Mesendoderm (in vitro differentiated cells): ENCODE data around the gene TYW1B. TPM values are rescaled to one million over a fixed set of nuclear protein-coding genes. Genes with fewer than 3 reads are reported as not detected.

ENCODE experiments used
- small RNA-seq: library from polyadenylated mRNA; stranded (forward); fragments of <200 nt; extraction: miRNeasy Mini kit (QIAGEN cat#:217004); gene quantifications from one replicate; pipeline ENCODE3, GENCODE V24; 2013; ENCODE audit not compliant: insufficient read depth

TYW1B gene

Small RNA genes within 50 kb of the gene (small RNA-seq; reads per million reads assigned to genes)
- gene AC211469.2: not detected
- not detected for gene MIR4650-2
- not detected for gene RN7SL377P
- not detected for gene RN7SL625P
